Ovary (tissue), 3 donors: Measurements from ENCODE around the gene USP36.

ENCODE experiments used
- EP300 ChIP-seq: sonication (generic); formaldehyde crosslinking; IDR thresholded peaks from one replicate; pipeline ENCODE4 v1.6.1; 2017; ENCODE audit warnings: antibody characterized with exemption
- POLR2A ChIP-seq: fragments of 450-650 bp; IDR thresholded peaks from one replicate; pipeline ENCODE4 v1.6.1; 2017; ENCODE audit warnings: antibody characterized with exemption, mild to moderate bottlenecking, moderate library complexity
- TF ChIP-seq, protein P1 (sequence below), 3 donors: fragments of 450-650 bp in 2 of 3; fragments of 200-600 bp in 1 of 3; IDR thresholded peaks; one replicate each; pipeline versions ENCODE4 v1.5.1 to v1.8.0; 2016 to 2022; ENCODE audit warnings: antibody characterized with exemption in 3 of 3, mild to moderate bottlenecking in 1 of 3
- donor health status: DM: no; HTN: no; CAD: no.

DNA sequence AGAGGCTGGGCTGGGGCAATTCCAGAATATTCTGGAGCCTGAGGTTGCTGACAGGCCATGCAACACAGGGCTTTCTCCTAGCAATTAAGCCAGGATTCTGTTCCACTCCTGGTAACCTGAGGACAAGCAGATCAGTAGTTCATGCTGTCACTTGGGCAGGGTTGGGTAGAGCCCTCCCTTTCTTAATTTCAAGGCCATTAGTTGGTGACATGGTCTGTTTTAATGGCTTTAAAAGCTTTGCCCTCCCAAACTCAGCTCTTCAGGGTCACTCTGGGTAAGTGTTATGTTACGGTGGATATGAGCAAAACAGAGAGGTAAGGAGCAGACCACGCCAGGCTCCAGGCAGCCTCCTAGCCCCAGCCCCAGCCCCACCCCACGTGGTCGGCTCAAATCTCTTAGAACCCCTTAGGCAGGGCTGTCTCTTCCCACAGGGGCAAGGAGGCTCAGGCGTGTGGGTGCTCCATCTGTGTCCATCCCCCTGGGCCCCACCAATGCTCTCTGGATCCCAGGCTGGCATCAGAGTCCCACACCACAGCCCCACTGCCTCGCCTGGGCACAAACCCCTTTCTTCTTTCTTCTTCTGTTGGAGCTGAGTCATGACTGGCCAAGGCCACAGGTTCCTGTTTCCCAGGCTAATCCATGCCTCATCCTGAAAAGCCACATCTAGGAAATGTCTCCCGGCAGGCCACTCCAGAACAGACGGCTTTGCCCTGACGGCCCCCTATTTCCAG is 34.9 kb upstream of the USP36 start:
- TF ChIP-seq, protein P1, sequence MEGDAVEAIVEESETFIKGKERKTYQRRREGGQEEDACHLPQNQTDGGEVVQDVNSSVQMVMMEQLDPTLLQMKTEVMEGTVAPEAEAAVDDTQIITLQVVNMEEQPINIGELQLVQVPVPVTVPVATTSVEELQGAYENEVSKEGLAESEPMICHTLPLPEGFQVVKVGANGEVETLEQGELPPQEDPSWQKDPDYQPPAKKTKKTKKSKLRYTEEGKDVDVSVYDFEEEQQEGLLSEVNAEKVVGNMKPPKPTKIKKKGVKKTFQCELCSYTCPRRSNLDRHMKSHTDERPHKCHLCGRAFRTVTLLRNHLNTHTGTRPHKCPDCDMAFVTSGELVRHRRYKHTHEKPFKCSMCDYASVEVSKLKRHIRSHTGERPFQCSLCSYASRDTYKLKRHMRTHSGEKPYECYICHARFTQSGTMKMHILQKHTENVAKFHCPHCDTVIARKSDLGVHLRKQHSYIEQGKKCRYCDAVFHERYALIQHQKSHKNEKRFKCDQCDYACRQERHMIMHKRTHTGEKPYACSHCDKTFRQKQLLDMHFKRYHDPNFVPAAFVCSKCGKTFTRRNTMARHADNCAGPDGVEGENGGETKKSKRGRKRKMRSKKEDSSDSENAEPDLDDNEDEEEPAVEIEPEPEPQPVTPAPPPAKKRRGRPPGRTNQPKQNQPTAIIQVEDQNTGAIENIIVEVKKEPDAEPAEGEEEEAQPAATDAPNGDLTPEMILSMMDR (IDR thresholded peaks at IDR 0.05): no peak
- TF ChIP-seq POLR2A (no peak), EP300 (no peak)
